ENCODE measurements around the gene KIAA1217. TPM values are rescaled to one million over a fixed set of nuclear protein-coding genes. Genes with fewer than 3 reads are reported as not detected.

The KIAA1217 gene
- polyA plus RNA-seq, 2 of the 4 experiments (the other 2 are of a cell fraction), result 1.5 to 2.7 TPM

DNA sequence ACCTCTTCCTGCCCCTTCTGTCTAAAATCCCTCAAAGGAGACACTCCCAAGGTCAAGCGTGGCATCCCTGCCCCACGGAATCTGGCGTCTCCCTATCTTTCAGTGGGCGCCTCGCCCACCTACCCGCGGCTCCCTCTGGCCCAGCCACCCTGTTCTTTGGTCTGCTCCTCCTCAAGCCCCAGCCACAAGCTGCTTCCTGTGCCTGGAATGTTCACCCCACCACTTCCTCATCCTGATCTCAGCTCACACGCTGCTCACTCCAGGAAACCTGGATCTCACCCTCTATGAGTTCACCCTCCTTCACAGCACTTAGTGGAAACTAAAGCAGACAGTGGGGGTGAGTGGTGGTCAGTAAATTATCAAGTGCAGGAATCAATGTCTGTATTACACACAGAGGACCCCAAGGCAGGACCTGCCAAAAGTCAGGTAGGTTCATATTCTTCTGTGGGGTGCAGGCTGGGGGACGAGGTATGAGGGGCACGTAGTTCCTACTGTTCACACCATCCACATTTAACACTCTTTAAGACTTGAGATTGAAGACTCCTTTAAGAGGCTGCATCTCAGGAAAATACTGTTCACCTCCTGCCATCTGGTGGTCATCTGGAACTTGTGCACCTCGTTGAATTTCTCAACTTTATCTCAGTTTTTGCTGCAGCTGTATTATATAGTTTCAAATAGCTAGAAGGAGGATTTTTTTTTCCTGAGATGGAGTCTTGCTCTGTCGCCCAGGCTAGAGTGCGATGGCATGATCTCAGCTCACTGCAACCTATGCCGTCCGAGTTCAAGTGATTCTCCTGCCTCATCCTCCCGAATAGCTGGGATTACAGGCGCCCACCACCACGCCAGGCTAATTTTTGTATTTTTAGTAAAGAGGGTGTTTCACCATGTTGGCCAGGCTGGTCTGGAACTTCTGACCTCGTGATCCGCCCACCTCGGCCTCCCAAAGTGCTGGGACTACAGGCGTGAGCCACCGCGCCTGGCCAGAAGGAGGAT is 348.1 kb downstream of the KIAA1217 start:
- CTCF ChIA-PET, result interaction anchor here (0.6 to 2.3 kb wide), 20 partner anchors 9 to 1399 kb away, joined by 3 to 22 read pairs (median 4); no protein-coding TSS in a partner anchor
- peak; percentile 44 to 80 for DNase-seq (ENCODE audit: low read depth in 1 of 2, low spot score in 1 of 2)
- WGBS (ENCODE audit: missing lambda C conversion rate), result 27% methylated on average over 24 of the region's 24 CpGs

DNA sequence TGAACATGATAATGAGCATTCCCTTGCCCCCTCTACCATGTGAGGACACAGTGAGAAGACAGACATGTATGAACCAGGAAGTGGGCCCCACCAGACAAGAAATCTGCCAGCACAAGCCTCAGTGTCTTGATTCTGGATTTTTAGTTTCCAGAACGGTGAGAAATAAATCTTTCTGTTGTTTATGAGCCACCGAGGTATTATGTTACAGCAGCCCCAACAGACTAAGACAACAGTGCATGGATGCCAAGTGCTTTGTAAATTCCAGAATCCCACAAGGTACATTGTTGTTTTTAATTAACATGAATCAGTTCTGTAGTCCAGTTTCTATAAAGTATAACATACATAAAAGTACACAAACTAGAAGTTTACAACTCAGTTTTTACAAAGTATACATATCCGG is 352.5 kb downstream of the KIAA1217 start:
- DNase-seq (ENCODE audit: low read depth in 1 of 2, low spot score in 1 of 2), result no peak
- 47% methylated on average over 3 of the region's 3 CpGs for WGBS (ENCODE audit: missing lambda C conversion rate)
- POLR2A ChIA-PET, result no interaction called here

More for the DNA sequence above, 348.1 kb downstream of the KIAA1217 start:
- TF ChIP-seq CEBPB (IDR thresholded peaks at IDR 0.05) (no peak), TP53 (CRISPR knock-in tag; IDR thresholded peaks at IDR 0.05) (no peak), RAD21 (conservative IDR thresholded peaks at IDR 0.05 in 1 of 2, IDR thresholded peaks at IDR 0.05 in 1 of 2) (peak; percentile 70 to 76), ZNF302 (CRISPR knock-in tag; IDR thresholded peaks at IDR 0.05) (no peak), SREBF2 (IDR thresholded peaks at IDR 0.05) (no peak), GATA3 (IDR thresholded peaks at IDR 0.05; ENCODE audit: borderline replicate concordance) (no peak), HEYL (CRISPR knock-in tag; IDR thresholded peaks at IDR 0.05) (no peak), SMC3 (IDR thresholded peaks at IDR 0.05) (peak; percentile 55; the same call in 1 of the 3 replicates)
- TF ChIP-seq, protein P1, sequence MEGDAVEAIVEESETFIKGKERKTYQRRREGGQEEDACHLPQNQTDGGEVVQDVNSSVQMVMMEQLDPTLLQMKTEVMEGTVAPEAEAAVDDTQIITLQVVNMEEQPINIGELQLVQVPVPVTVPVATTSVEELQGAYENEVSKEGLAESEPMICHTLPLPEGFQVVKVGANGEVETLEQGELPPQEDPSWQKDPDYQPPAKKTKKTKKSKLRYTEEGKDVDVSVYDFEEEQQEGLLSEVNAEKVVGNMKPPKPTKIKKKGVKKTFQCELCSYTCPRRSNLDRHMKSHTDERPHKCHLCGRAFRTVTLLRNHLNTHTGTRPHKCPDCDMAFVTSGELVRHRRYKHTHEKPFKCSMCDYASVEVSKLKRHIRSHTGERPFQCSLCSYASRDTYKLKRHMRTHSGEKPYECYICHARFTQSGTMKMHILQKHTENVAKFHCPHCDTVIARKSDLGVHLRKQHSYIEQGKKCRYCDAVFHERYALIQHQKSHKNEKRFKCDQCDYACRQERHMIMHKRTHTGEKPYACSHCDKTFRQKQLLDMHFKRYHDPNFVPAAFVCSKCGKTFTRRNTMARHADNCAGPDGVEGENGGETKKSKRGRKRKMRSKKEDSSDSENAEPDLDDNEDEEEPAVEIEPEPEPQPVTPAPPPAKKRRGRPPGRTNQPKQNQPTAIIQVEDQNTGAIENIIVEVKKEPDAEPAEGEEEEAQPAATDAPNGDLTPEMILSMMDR (IDR thresholded peaks at IDR 0.05), result peak; percentile 74
- TF ChIP-seq, protein P2, sequence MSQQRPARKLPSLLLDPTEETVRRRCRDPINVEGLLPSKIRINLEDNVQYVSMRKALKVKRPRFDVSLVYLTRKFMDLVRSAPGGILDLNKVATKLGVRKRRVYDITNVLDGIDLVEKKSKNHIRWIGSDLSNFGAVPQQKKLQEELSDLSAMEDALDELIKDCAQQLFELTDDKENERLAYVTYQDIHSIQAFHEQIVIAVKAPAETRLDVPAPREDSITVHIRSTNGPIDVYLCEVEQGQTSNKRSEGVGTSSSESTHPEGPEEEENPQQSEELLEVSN (IDR thresholded peaks at IDR 0.05; ENCODE audit: borderline replicate concordance, low read depth), result no peak
- Histone ChIP-seq H3K9me3 (no peaks in the 10 kb centered on the region), H3K4me3 (no peak overlapping the region), H3K27ac (no peak overlapping the region), H3K4me2 (no peak overlapping the region), H3K4me1 (no peaks in the 10 kb centered on the region)
- ATAC-seq, result peak; percentile 80 to 81
- POLR2A ChIA-PET, result no interaction called here
- FAIRE-seq, result peak; percentile 70

DNA sequence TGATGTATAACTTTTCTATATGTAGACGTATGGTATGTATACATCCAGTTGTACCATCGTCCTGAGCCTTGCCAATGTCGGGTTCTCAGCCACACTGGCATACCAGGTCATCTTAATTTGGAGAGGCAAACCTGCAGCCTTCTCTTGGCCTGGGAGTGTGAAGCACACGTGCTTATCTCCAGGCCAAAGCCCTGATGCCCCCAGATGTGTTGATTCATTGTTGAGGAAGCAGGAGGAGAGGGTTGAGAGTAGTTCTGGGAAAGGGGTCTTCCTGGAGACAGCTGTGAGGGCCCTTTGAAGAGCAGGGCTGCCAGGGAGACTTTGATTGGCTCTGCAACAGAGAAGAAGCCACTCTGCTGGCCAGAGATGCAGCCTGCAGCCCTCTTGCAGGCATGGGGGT is 359.1 kb downstream of the KIAA1217 start:
- no peak for DNase-seq (ENCODE audit: low read depth in 1 of 2, low spot score in 1 of 2)
- no peaks in the 10 kb centered on the region for H3K4me1 ChIP-seq
- no peaks in the 10 kb centered on the region for H3K9me3 ChIP-seq
- 32% methylated on average over 4 of the region's 4 CpGs for WGBS (ENCODE audit: missing lambda C conversion rate)
- no peak for FAIRE-seq
- no peak overlapping the region for H3K4me2 ChIP-seq
- no peak overlapping the region for H3K27ac ChIP-seq
- POLR2A ChIA-PET, result no interaction called here
- H3K4me3 ChIP-seq, result no peak overlapping the region
- TF ChIP-seq TP53 (CRISPR knock-in tag; IDR thresholded peaks at IDR 0.05), result no peak
- TF ChIP-seq NR3C1 (IDR thresholded peaks at IDR 0.05), result no peak
- CTCF ChIA-PET, result interaction anchor here (1.4 kb wide), 1 partner anchor 11 kb away, joined by 4 read pairs; no protein-coding TSS in a partner anchor
- no peak for ATAC-seq

More for the DNA sequence above, 352.5 kb downstream of the KIAA1217 start:
- Histone ChIP-seq H3K27ac (no peak overlapping the region), H3K4me3 (no peak overlapping the region), H3K9me3 (no peaks in the 10 kb centered on the region), H3K4me1 (no peaks in the 10 kb centered on the region), H3K4me2 (no peak overlapping the region)
- CTCF ChIA-PET, result no interaction called here
- TF ChIP-seq JUNB (IDR thresholded peaks at IDR 0.05), result no peak
- no peak for ATAC-seq
- FAIRE-seq, result no peak

DNA sequence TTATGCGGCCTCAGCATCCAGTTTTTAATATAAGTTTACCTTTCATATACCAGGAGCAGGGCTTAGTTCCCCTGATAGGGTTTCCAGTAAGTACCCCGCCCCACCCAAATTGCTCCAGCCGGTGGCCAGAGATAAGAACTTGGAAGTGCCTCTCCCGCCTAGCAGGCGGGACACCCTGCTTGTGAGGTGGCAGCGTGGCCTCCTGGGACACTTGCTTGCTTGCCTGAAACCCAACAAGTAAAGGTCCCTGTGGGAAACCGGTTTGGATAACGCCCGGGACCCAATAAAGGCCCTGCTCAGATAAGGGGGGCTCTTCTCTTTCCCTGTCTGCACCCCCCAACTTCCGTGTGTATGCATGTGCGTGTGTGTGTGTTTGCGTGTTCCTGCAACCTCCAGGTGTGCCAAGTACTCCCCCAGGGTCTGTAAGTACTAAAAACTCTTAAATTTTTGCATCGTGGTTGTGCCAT is 360.4 kb downstream of the KIAA1217 start:
- FAIRE-seq (no peak), ATAC-seq (no peak)
- POLR2A ChIA-PET, result no interaction called here

More for the DNA sequence above, 360.4 kb downstream of the KIAA1217 start:
- CTCF ChIA-PET, result interaction anchor here (0.9 to 1.0 kb wide), 3 partner anchors 12 to 51 kb away, joined by 3 to 4 read pairs (median 3); no protein-coding TSS in a partner anchor
- TF ChIP-seq MAFK (IDR thresholded peaks at IDR 0.05; ENCODE audit: partially characterized antibody) (no peak), CBX8 (IDR thresholded peaks at IDR 0.05) (no peak), MAZ (IDR thresholded peaks at IDR 0.05; ENCODE audit: borderline replicate concordance, low read depth, low read length) (no peak), PHF8 (IDR thresholded peaks at IDR 0.05; ENCODE audit: borderline replicate concordance, low read depth) (no peak), HOXB13 (CRISPR knock-in tag; IDR thresholded peaks at IDR 0.05; ENCODE audit: low read depth) (no peak), MYC (IDR thresholded peaks at IDR 0.05; ENCODE audit: borderline replicate concordance, low read length) (no peak)
- TF ChIP-seq, protein P2 (IDR thresholded peaks at IDR 0.05; ENCODE audit: borderline replicate concordance, low read depth), result no peak
- H3K27ac ChIP-seq, result no peak overlapping the region
- H3K4me3 ChIP-seq, result no peak overlapping the region
- no peak overlapping the region for H3K4me2 ChIP-seq
- DNase-seq (ENCODE audit: low read depth in 1 of 2, low spot score in 1 of 2), result no peak
- WGBS (ENCODE audit: missing lambda C conversion rate), result 77% methylated on average over 13 of the region's 13 CpGs
- no peaks in the 10 kb centered on the region for H3K4me1 ChIP-seq
- H3K9me3 ChIP-seq, result no peaks in the 10 kb centered on the region
